Inflammatory macrophage (primary cell): ENCODE measurements around the gene TMCC2.
"Not testable (repeated sequence)": the region's sequence is repeated elsewhere in the genome, so short reads cannot be mapped to it uniquely, and the experiment has no call there.

Experiments used
- DNase-seq, 2 donors: peaks; one replicate each; pipeline ENCODE4 v3.0.0-alpha.2; 2020 to 2022

Gene TMCC2

DNA sequence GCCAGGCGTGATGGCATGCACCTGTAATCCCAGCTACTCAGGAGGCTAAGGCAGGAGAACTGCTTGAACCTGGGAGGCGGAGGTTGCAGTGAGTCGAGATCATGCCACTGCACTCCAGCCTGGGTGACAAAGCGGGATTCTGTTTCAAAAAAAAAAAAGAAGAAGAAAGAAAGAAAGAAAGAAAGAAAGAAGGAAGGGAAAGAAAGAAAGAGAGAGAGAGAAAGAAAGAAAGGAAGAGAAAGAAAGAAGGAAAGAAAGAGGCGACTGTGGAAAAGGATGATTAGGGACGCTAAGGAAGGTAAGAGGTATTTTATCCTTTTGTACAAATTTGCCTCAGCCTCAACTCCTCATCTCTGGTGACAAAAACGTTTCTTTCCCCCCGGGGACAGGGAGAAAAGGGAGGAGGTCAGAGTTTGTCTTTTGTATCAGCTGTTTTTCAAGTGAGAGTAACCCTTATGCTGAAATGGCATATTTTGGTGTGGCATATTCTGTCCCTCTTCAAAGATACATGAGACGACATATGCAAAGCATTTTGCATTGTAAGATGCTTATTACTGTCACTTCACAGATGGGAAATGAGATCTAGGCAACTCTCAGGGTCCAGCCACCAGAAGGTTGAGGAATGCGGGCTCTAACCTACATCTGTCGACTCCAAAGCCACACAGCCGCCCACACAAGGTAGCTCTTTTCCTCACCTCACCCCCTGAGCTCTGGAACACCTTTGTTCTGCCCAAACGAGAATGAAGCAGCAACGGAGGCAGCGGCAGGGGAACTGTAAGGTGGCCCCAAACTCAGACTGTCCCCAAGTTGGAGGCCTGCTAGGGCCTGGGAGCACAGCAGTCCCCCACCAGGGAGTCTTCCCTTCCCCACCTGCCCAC, 55.8 kb downstream of the TMCC2 start:
- no peak for DNase-seq

DNA sequence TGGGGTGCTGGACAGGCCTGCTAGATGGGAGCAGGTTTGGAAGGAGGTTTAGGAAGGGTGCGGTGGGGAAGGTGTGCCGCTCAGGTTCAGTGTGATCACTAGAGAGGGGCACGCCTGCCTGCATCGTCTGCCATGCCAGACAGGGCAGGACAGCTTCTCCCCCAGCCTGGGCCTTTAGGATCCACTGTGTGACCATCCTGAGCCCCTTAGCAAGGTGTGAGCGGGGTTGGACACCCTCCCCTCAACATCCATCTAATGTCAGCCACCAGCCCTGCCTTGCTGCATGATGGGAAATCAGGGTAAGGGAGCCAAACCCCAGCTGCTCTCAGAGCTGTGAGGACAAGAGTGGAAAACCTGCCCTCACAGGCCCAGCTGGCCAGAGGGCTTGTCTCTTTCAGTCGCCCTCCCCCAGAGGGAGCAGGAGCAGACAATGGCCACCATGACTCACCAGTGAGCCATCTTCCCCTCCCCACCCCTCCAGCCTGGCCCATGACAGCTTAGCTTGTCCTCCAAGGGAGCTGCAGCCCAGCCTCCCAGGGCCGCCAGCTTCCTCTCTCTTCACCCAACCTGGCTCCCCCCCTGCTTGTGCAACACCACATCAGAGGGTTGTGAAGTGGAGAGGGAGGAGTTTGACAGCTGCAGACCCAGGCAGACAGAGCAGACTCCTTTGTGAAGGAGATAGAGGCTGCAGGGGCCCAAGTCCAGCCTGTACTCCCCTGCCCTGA, 56.8 kb downstream of the TMCC2 start:
- peak; percentile 96 to 97 for DNase-seq

DNA sequence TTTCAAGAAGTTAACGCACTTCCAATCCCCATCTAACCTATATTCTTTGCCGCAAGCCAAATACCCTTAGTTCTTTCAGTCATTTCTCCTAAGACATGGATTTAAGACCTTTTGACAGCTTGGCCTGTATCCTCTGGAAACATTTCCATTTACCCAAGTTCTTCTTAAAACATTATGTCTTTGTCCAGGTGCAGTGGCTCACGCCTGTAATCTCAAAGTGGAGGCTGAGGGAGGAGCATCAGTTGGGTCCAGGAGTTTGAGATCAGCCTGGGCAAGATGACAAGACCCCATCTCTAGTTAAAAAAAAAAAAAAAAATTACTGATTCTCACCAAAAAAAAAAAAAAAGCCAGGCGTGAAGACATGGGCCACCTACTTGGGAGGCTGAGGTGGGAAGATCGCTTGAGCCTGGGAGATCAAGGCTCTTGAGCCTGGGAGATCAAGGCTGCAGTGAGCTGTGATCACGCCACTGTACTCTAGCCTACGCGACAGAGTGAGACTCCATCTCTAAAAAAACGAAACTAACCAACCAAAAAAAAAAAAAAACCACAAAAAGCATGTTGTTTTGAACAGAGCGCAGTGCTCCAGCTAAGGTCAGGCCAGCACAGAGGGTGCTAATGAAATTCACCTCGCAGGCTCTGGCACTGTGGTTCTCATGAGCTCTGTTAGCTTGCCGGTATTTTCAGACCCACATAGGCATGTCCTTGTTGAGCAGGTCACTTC, 57.8 kb downstream of the TMCC2 start:
- DNase-seq = peak; percentile 41 to 59

DNA sequence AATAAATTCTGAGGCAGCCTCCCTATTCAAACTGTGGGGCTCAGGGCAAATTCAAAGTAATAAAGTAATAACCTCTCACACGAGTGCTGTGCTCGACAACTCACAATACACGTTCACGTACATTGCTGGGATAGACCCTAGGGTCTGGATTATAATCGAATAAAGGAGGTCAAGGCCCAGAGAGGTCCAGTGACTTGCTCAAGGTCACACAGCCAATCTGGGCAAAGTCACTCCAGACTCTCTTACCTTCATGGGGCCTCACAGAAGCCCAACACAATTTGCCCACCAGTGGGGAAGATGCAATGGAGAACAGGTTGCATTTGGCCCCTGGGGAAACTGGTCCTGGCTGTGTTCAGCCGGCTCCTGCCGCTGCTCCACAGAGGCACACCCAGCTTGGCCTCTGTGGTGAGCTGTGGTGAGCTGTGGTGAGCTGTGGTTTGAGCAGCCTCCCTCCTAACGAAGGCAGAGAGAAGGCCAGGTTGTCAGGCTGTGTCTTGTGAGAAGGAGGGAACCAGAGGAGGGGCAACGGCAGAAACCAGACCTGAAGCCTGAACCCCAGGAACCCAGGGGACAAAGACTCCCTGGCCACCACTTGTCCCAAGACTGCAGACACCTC, 58.7 kb downstream of the TMCC2 start:
- DNase-seq = peak in 1 of 2 donors; percentile 11

DNA sequence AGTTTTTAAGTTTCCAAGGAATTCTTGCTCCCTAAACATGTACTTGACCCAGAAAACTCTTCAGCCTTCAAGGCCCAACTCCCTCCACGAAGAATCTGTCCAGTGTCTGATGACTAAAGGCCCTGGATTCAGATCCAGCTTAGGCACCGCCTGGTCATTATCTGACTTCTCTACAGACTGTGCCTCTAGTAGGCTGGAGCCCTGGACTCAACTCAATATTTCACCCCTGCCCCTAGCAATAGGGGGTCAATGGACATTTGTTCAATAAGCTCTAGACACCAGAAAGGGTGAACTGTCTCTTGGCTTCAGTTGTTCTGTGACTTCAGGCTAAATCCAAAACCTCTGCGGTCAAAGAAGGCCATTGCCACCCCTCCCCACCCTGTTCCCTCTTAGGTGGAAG, 59.3 kb downstream of the TMCC2 start:
- DNase-seq = peak in 1 of 2 donors; percentile 37

DNA sequence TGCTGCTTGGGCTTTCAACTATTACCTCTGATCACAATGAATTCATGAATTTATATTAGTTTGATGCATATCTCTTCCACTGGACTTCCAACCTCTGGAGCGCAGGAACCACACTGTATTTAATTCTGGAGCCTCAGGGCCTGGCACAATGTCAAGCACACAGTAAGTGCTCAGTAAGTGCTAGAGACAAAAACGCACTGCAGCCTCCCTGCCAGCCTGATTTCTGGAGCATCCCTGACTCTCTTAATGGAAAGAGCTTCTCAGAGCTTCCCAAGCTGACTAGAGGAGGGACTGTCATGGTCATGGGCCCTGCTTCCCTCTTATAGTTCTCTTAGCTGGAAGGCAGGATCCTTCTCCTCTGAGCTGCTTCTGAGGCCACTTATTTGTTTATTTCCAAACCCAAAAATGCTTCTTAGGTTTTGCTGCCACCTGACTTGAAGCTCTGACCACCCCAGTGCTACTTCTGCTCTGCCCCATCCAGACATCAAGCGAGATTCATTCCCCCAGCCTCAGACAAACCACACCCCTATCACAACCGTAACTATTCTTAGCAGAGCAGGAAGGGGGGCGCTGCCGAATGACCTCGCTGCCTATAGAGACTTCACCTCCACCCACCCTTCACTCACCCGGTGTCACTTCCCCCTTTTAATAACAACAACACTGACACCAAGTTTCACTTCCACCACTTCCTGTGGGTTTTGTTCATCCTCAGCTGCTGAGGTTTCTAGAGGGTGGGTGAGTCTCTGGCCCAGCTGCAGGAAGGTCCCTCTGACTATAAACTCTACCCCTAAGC, 60.2 kb downstream of the TMCC2 start:
- peak; percentile 96 to 99 for DNase-seq

DNA sequence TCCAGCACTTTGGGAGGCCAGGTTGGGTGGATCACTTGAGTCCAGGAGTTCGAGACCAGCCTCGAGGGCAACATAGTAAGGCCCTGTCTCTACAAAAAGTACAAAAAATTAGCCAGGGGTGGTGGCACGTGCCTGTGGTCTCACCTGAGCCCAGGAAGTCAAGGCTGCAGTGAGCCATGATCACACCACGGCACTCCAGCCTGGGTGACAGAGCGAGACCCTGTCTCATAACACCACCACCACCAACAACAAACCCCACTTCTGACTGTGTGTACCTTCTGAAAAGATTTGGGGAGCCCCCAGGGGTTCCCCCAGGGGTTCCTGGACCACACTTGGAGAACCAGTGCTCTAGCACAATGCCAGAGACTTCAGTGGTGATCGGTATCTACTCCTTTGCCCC, 63.9 kb downstream of the TMCC2 start:
- no peak for DNase-seq

DNA sequence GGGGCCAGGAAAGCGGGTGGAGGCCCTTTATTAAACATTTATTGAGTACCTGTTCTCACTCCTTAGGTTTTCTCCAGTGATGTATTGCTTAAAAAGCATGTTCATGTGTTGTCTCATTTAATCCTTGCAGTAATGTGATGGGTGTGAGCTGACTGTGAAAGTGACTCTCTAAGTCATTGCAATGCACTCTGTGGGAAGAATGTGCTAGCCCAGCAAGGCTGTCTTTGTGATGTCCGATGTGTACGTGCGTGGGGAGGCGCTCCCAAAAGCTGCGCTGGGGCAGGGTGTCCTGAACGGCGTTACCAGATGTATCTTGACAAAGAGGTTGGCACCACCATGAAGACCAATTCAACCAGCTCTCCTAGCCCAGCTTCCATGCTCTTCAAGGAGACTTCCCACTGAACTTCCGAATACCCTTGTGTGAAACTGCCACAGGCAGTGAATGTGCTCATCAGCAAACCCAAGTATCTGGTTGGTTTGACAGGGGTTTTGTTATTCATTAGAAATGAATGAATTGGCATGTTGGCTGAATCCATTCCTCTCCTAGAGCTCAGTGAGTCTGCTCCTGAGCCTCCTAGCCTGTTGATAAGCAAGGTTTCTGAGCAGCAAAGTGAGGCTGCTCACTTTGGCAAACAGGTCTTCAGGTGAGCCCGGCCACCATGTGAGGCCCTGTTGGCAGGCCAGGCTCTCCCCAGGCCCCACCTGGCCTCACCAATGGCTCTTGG, 65.8 kb downstream of the TMCC2 start:
- DNase-seq = no peak

DNA sequence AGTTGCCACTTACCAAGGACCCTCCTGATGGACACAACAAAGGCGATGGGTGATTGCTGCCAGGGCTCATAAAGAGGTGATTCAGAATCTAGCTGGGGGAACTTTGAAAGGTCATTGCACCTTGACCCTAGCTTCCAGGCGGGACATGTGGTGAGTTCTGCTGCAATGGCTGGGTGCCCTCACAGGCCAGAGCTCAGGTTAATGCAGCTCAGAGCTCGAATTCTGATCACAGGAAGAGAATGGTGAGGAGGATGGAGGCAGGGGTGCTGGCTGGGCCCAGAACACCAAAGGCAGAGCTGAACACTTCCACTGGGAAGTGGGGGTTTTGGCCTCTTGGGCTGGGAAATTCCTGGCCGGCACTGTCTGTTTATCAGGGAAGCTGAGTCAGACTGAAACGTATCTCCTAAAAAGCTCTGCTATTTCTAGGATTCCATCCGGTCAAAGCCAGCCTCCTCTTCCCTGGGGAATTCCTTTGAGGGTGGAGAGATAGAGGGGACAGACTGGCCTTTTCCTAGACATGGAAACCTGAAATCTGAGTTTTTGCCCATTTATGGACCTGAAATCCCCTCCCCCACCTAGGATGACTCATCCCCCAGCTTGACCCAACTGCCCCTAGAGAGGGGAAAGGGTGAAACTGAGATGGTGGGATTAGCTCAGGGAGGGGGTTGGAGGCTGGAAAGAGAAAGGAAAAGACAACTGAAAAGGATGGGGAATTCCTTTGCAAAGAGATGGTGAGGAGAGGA, 66.6 kb downstream of the TMCC2 start:
- no peak for DNase-seq

DNA sequence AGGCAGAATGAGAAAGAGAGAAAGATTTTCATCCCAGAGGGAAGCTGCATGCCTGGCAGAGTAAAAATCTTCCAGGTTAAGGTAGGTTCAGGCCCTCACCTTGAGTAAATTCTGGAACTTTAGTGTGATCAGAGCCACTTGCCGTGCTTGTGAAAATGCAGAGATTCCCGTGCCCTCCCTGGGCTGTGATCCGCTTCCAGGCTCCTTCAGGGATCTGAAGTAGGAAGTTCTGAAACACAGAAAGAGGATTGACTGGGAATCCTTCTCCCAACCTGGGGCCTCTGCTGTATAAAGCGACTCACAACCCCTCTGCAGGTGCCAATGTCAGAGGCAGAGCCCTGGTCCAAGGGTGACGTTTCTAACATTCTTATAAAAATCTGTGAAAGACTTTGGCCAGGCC, 67.2 kb downstream of the TMCC2 start:
- DNase-seq = no peak

DNA sequence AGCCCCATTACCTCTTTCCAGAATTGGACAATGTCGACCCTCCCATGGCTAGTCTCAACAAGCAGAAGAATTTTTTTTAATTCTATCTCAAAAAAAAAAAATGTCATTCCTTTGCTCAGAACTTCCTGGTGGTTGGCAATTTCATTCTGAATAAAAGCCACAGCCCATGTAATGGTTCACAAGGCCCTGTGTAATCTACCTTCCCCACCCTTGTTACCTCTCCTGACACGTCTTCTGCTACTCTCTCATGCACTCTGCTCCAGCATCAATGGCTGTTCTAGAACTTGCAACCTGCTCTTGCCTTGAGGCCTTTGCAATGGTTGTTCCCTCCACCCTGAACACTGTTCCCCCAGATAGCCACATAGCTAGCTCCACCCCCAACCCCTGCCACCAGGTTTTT, 68.4 kb downstream of the TMCC2 start:
- no peak for DNase-seq

DNA sequence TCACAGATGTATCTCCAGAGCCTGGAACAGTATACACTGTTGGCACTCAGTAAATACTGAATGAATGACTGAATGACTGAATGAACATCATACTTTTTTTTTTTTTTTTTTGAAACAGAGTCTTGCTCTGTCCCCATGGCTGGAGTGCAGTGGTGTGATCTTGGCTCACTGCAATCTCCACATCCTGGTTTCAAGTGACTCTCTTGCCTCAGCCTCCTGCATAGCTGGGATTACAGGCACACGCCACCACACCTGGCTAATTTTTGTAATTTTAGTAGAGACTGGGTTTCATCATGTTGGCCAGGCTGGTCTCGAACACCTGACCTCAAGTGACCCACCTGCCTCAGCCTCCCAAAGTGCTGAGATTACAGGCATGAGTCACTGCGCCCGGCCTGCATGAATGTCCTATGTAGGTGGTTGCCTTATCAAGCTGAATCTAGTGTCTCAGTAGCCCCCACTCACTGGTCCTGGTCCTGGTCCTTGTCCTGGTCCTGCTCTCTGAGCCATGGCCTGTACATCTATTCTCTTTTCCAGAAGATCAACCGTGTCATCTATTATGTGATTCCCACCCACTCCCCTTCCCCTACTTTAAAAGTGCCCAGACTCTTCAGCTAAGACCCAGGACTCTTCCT, 69.9 kb downstream of the TMCC2 start:
- not testable (repeated sequence) for DNase-seq

DNA sequence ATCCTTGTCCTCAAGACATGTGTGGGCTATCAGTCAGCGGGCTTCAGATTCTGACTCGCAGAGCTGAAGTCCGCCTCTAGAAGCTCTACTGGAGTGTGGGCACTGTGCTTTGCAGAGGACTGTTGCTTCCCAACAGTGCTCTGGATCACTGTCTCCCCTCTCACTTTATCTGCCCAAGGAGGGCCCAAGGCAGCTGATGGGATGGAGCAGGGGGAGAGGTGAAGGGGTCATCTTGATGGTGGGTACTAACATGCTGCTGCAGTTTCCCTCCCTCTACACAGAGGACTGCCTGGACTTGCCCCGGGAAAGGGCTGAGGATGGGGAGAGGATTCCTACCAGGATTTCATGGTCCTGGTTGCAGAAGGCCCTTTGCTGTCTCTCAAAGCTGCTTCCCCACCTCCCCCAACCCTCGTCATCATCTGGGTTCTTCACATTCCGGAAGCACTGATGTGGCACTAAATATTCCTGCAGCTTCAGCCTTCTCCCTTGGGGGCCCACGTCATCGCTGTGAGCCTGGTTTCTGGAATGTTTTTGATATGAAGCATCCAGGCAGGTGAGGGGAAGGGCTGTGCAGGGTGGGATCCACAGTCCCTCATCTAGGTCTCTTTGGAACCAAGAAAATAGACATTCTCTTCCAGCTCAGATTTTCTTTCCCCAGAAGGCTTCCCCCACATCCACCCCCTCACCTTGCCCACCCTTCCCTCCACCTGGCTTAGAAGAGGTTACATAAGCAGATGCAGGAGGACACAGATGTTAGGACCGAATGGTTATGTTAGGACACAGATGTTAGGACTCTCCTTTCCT, 70.6 kb downstream of the TMCC2 start:
- no peak for DNase-seq

DNA sequence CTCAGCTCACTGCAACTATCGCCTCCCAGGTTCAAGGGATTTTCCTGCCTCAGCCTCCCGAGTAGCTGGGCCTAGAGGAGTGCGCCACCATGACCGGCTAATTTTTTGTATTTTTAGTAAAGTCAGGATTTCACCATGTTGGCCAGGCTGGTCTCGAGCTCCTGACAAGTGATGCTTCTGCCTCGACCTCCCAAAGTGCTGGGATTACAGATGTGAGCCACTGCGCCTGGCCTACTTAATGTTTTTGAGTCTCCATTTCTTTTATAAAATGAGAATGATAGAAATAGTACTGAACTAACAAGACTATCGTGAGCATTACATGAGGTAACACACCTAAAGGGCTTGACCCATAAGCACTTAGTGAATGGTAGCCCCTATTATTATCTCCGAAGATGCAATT, 72.4 kb downstream of the TMCC2 start:
- no peak for DNase-seq

DNA sequence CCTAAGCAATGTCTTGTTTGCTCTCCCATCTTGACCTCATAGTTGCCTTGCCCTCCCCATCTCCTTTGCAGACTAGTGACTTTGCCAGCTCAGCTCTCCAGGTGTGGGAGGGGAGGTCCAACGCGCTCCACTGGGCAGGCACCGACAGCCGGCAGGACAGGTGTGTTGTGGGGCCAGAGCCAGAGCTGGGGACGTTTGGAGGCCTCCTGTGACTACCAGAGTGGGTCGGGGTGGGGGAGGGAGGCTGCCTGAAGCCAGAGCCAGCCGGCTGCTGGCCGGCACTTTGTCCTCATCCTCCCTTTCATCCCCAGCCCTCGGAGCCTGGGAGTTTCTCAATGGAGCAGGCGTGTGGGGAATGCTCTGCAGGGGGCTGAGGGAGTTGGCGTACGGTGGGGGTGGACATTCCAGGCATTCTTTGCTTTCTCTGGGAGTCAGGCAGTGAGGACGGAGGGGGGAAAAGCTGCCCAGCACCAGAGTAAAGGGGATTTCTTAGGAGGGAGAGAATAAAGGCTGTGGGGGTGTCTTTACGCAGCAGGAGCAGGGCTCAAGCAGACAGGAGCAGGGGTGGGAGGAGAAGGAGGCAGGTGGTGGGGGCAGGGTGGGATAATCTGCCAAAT, 73.6 kb downstream of the TMCC2 start:
- no peak for DNase-seq

DNA sequence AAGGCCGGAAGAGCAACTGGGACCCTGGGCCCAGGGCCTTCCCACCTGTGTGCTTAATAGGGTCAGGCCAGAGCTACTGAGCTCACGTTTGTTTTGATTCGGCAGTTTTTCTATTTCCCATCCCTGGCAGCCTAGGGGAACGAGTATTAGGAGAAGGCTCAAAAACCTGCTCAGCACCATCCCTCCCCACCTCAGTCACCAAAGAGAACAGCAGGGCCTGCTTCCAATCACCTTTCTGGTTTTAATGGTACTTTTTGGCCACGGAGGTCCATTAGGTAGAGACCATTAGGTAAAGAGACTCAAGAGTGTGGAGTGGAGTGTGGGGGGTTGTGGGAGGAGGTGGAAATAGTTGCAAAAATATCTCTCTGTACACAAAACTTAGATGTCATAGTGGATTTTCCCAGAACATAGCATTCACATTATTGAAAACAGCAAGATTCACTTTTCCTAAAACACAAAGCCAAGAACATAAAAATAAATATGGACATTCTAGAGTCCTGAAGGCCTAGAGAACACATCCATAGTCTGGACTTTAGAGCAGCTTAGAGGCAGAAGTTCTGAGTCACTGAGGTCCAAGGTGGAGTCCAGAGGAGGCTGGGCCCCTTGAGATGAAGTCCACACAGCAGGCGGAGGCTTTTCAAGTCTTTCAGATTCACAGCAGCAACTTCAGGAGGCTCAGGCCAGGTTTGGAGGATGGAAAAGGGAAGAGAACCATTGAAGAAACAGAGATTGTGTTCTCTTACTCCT, 74.3 kb downstream of the TMCC2 start:
- no peak for DNase-seq

DNA sequence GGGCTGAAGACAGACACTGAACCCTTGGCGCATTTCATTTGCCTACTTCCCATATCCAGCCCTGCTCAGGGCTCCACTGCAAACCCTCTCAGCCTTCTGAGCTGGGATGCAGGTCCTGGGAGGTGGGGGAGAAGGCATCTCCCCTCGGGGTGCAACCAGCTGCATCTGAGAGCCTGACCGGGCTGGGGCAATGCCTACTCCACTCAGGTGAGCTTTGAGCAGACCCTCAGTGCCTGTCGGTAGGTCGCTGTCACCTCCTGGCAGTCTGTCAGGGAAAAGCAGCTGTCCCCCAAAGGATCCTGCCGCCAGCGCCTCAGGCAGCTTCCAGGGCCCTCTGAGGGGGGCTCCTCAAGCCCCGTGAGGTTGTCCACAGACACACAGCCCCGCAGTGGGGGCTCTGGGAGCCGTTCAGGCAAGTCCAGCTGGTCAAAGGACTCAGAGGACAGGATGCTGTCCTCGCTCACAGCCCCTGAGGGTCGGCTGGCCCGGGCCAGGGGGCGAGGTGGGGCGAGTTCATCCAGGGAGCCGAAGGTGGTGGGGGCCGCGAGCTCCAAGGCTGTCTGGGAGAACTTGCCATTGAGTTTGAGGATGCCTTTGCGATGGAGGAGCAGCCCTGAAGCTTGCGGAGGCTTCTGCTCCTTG, 75.6 kb downstream of the TMCC2 start:
- no peak for DNase-seq
